Stimulated activated CD4-positive, alpha-beta T cell treated with anti-CD3 and anti-CD28 coated beads, Interleukin-4, amount 100 ng/mL, for 24 hours (primary cell): ENCODE data around the gene INHBB.
"Not testable (repeated sequence)": the region's sequence is repeated elsewhere in the genome, so short reads cannot be mapped to it uniquely, and the experiment has no call there.

Source experiments
- DNase-seq: peaks from one replicate; pipeline ENCODE4 v3.0.0-alpha.2; 2020

INHBB gene

GRCh38 chr2:120383631-120384340 lies 37.9 kb downstream of the INHBB start:
- no peak for DNase-seq

DNA sequence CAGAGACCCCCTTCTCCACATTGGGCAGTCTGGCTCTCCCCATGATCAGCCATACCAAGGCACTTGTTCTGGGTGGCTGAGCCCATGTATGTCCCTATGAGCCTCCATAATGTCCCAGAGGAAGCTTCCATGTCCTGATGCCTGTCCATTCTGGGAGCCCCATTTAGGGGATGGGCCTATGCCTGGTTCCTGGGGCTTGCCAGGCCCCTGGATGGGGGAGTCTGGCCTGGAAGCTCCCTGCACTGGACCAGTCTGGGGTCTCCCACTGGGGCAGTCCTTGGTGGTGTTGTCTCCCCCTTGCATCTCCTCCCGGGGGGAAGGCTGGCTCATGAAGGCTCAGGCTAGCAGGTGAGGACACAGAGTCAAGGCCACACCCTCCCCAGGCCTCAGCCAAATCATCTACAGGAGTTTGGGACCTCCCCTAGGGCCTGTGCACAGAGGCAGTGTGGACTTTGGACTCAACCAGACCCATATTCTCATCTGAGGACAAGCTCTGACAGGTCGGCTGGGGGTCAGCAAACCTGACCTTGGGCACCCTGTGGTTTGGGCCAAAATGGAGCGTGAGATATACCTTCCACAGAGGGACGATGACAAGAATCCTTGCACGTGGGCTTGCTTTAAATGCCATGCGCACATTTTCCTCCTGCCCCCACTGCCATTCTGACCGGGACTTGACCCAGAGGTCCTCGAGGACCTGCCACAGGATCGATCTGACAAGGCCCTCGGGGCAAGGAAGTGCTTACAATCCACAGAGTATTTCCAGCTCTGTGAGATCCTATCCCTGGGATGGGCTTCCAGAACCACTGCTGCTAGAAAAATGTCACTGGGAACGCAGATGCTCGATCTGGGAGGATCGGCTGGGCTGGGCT lies 38.8 kb downstream of the INHBB start:
- no peak for DNase-seq

GRCh38 chr2:120385355-120386127 lies 39.6 kb downstream of the INHBB start:
- no peak for DNase-seq

DNA sequence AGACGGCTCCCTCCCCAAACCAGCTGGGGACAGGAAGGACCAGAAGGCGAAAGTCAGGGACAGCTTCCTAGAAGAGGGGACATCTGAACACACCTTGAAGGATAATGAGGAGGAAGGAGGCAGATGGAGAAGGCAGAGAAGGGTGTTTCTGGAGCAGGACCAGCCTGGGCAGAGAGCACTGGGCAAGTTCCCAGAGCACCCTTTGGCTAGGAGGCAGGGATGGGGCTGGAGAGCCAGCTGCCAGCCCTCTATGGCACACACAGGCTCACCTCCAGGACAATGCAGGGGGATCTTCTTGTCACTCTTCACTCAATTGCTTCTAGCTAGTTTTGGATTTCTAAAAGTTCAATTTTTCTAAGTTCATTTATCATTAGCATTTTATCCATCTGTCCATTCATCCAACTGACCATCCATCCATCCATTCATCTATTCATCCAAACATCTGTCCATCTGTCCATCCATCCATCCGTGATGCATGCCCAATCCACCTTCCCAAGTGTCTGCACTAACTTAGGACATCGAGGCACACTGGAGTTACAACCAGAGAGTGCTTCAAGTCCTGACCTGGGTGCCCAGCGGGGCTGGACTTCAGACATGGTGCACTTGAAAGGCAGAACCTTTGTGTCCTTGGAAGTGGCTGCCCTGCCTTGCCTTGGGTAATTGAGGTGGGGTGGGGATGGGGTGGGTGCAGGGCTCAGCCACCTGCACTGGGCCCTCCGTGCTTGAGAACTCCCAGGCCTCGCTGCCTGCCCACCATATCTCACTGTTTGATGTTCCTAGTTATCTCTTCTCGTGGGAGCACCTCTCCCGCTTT lies 42.5 kb downstream of the INHBB start:
- no peak for DNase-seq

- no peak for DNase-seq
Measured at GRCh38 chr2:120389036-120389391, 43.1 kb downstream of the INHBB start.

GRCh38 chr2:120390381-120391055 lies 44.6 kb downstream of the INHBB start:
- DNase-seq = no peak

DNA sequence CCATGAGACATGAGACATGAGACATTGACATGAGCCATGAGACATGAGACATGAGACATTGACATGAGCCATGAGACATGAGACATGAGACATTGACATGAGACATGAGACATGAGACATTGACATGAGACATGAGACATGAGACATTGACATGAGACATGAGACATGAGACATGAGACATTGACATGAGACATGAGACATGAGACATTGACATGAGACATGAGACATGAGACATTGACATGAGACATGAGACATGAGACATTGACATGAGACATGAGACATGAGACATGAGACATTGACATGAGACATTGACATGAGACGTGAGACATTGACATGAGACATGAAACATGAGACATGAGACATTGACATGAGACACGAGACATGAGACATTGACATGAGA lies 45.4 kb downstream of the INHBB start:
- not testable (repeated sequence) for DNase-seq

- DNase-seq = no peak
Measured at GRCh38 chr2:120391911-120392665, 46.2 kb downstream of the INHBB start.

GRCh38 chr2:120392923-120393322 lies 47.0 kb downstream of the INHBB start:
- DNase-seq = no peak

DNA sequence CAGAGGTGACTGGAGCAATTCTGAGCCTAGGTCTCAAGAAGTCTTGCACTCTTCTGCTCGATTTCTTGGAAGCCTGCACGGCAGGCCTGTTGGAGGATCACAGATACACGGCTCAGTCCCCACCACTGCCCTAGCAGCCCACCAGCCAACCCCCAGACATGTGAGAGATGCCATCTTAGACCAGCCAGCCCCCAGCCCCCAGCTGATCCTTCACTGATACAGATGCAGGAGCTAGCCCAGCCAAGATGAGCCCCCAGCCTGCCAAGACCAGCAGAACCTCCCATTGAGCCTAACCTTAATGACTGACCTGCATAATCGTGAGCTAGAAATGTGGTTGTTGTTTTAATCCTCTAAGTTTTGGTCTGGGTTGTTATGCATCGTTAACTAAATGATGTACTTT lies 47.5 kb downstream of the INHBB start:
- no peak for DNase-seq

DNA sequence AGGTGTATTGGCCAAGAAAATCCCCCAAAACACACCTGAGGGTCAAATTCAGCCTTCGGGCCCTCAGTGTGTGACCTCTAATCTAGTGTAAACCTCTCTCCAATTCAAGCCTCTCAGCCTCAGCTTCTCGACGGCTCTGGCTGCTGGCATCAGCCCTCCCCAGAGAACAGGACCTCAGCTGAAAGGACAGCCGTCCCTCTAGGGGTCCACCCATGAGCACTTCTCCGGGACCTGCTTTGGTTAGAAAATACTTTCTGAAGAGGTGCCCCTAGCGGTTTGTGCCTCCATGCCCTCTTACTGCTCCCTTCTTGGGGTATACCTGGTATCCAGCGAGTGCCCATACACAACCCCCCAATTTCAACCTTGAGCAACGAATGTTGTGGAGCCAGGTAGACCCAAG lies 48.8 kb downstream of the INHBB start:
- DNase-seq = no peak

DNA sequence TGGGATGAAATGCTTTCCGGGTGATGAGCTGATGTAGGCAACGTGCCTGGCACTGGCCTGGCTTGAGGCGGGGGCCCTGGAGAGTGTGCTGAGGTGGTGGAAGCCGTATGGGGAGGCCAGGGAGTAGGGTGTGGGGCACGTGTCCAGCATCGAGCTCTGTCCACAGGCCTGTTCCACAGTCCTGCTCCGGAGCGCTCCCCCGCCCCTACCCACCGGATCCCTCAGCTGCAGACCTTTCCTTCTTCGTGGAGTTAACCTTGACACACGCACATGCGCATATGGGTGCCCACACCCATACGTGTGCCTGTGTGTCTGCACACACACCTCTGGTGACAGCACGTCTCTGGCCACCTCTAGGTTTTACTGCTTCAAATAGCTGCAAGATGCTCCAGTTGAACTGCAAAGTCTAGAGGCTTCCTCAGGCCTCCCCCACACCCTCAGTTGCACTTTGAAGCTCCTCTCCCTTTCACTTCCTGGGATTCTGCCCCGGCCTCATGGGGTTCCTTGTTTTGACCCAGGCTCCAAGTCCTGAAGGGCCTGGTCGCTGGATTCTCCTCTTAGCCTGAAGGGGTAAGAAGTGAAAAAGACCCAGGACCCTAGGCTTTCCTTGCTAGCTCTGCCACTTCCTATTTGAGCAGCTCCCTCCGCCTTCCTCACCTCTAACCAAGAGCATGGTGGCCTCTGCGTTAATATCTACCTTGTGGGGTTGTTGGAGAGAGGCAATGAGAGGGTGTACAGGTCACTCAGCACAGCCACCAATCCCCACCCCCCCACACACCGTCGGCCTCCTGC lies 49.5 kb downstream of the INHBB start:
- DNase-seq = no peak

DNA sequence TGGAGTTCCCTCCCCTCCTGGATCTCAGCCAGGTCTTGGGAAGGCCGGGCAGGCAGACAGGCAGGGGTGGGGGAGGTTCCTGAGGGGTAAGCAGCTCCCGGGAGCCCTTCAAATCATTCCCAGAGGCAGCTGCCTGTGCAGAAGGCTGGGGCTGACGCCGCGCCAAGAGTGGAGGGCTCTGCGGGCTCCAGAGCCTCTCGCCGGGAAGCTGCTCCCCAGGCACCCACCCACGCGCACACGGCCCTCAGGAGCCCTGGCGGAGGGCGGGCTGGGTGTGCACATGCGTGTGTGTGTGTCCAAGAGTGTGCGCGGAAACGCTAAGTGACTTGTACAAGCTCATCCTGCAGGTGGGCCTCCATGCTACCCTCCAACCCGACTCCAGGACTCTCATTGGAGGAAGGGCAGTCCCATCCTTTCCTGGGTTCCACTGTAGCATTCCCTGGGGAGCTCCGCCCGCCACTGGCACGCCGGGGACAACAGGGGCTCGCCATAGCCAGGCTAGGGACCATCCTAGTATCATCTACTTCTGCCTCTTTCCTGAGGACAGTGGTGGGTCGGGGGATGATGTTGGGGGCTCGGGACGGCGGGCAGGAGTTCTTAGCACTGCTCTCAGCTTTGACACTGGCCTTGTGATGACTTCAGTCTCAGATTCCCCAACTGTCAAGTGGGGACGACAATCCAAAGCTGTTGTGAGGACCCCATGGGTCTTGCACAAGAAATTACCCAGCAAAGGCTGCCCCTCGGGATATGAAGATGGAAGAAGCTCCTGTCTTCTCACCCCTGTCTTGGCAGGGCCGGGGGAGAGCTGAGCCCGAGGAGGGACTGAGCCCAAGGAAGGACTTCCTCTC lies 50.3 kb downstream of the INHBB start:
- DNase-seq = no peak

DNA sequence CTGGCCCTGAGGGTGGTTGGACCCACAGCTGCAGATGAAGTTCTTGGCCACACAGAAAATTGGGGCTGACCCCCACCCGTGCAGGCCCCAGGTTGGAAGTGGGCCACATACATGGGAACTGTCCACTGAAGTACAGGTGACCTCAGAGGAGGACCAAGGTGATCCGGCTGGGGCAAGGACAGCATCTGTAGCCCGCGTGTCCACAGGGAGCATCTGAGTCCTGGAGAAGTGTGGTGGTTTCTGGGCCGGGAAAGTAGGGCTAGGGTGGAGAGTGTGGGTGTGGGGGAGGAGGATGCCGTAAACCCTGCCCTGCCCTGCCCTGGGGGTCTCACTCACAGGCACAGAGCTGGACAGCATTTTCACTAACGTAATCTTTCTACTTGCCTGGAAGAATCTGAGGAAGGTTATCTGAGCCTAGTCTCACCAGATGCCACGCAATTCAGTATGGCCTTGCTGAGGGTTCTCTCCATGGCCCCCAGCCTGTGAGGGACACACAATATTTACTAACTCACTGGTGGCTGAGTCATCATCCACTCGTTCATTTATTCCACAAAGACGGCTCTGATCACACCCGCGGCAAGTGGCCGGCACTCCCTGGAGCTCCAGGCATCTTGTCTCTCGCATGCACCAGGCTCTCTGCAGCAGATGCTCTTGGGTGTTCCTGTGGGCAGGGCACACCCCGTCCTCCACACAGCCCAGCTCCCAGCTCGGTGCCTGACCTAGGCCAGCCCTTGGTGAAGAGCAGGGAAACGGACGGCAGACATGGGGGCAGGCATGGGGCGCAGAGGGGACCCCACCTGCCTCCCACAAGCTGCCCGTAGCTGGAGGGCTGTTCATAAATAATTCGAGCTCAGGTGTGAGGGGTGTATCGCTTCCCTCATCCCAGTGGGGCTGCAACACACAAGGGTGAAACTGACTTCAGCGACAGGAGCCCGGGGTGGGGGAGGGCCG lies 51.2 kb downstream of the INHBB start:
- DNase-seq = no peak

DNA sequence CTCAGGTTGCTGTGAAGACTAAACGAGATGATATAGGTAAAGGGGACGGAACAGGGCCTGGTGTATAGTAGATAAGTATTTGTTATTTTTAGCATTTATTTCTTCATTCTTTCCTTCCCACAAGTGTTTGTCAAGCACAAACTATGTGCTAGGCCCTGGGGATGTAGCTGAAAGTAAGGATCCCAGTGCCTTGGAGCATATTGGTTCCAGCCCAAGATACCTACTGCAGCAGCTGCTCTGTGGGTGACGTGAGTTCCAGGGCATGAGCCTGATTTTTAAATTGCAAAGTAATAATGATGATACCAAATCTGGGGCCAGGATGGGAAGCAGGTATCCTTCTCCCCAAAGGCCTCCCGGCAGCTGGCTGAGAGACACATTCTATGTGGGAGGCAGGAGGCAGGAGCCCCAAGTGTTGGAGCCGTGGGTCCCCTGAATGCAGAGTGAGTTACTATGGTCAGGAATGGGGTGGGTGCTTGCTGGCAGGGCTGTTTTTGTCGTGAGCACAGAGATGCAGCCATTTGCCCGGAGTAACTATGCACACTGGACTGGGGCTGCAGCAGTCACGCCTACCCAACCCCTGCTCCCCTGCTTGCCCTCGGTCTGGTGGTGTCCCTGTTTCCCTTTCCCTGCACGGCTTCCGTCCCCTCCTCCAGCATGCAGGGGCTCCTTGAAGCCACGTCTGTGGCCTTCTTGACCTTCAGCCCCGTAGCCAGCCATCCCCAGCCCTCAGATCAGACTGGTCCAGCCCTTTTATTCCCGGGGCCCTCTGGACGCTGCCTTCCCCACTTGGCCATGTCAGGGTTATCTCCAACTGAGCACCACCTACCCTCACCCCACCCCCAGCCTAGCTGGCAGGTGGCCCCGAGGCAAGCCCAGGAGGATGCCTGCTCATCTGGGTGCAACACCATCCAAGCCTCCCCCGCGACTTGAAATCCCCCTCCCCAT lies 52.4 kb downstream of the INHBB start:
- no peak for DNase-seq

GRCh38 chr2:120398996-120399888 lies 53.3 kb downstream of the INHBB start:
- no peak for DNase-seq
